Middle frontal gyrus (tissue), 1 donor: ENCODE measurements around the gene UCK2.

Source experiments
- DNase-seq: peaks from one replicate; pipeline ENCODE4 v3.0.0-alpha.2; 2015; ENCODE audit warnings: low spot score; ENCODE audit errors: extremely low spot score

The UCK2 gene

DNA sequence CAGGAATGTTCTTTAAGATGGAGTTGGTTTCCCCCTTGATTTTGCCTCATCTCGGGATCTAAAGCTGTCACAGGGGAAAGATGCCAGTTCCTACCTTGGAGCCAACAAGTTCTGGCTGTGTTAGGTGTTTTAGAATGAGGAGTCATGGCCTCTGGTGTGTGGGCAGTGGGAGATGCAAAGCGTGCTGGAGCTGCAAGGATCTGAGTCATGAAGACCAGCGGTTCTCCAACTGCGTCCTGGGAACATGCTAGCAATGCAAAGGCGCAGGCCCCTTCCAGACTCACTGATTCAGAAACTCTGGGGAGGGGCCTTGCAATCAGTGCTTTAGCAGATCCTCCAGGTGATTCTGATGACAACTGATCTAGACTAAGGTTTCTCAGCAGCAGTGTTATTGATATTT is 109.1 kb downstream of the UCK2 start:
- DNase-seq = no peak

DNA sequence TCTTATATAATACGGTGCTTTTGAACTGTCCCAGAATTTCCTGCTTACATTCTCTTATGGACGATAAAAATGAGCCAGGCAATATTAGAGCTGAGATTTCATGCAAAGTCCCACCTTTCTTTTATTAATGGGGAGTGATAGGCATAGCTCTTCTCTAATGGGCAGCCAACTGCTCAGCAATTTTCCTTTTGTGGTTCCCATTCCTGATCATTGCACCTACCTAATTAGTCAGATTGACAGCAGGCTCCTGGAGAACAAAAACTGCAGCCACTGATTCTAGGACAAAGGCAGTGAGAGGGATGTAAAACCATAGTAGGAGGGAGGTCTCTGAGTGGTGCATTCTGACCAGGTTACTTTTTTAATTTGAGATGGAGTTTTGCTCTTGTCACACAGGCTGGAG is 110.4 kb downstream of the UCK2 start:
- no peak for DNase-seq

GRCh38 chr1:165938844-165939243 is 111.4 kb downstream of the UCK2 start:
- DNase-seq = no peak

DNA sequence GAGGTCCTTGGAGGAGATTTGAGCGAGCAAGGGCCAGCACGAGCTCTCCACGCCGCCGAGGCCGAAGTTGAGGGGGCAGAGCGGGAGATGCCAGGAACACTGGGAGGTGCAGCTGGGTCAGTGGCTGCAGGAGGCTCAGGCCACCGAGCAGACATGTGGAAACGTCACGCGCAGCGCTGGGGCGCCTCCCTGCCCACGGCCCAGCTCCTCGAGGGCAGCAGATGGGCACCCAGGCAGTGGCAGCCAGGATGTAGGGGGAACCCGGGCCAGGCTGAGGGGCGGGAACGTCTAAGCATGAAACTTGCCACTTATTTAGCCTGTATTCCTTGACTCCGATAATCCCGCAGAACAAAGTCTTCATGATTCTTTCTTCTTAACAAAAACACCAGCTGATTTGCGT is 114.1 kb downstream of the UCK2 start:
- DNase-seq = no peak

GRCh38 chr1:165942062-165942461 is 114.6 kb downstream of the UCK2 start:
- DNase-seq = no peak

DNA sequence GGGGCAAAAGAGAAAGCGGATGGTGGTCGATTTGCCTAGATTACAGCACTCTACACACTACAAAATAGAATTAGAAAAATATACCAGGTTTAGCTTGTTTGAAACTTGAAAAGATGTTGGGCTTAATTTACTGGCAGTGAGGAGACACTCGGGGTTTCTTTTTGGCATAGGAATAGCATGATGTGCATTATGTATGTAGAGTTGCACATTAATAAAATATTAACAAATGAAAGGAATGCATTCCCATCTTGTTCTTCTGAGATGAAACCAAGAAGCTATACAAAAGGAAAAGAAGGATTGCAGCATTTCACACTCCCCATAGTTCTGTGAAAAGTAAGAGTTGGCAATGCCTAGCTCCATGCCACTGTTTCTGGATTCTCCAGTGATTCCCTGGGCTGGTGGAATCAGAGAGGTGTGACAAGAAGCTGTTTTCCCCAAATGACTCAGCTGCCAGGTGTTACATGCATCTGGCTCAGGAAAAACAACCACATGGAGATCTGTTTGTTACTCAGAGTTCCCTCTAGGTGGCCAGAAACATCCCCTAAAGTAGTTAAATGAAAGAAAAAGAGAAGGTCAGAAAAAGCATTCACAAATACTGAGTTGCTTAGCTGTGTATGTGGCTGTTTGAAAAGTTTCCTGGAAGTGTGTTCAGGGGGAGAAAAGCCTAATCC is 115.6 kb downstream of the UCK2 start:
- no peak for DNase-seq

GRCh38 chr1:165945911-165946310 is 118.5 kb downstream of the UCK2 start:
- DNase-seq = no peak

- no peak for DNase-seq
Measured at GRCh38 chr1:165947797-165948455, 120.5 kb downstream of the UCK2 start.

GRCh38 chr1:165949335-165950130 is 122.1 kb downstream of the UCK2 start:
- no peak for DNase-seq

DNA sequence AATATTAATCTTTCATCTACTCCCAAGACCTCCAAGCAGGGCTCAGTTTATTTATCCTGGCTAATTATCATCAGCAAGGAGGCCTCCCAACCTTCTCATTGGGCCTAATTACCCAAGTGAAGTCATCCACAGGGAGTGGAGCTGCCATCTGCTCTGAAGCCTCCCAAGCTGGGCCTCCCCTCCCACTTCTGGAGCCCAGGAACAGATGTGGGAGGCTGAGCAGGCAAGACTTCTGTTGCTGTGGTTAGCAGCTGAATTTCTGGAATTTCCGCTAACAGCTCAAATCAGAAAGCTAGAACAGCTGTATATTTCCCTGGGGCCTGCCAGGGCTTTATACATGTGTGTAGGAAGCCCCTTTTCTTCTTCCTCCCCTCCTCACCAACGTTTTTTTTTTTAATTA is 127.5 kb downstream of the UCK2 start:
- no peak for DNase-seq

DNA sequence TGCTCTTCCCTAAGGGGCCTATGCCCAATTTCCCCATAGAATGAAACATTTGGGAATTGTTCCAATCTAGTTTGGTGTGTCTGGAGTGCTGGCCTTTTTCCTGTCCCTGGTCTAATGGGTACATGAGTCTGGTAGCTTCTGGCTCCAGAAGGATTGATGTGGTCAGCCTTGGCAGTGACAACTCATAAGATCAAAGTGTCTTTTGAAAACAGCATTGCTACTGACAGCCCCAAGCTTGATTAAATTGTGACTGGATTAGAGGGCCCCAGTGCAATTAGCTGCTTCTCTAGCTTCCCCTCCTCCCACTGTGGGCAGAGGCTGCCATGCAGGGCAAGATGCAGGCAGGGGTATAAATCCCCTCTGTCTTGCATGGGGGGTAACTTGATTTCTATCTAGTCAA is 130.9 kb downstream of the UCK2 start:
- DNase-seq = no peak

- DNase-seq = no peak
Measured at GRCh38 chr1:165960136-165960535, 132.7 kb downstream of the UCK2 start.

DNA sequence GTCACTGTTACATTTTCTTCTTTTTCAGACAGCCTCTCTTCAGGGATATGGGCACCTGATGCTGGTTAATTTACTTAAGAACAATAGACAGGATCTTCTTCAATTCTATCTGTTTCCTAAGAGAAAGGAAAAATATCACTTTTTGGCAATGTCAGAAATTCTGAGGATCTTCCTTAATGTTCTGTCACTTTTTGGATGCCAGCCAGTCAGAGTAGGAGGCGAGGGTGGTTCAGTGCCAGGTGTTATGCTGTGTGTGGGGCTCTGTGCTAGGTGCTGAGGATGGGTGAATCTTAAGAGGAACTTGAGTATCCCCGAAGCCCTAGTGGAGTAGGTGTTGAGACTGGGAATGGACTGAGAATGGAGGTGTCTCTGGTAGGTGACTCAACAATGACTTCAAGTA is 133.5 kb downstream of the UCK2 start:
- DNase-seq = no peak
